ENCODE measurements around the gene CD99.

GRCh38 chrX:2756548-2756947, 65.5 kb downstream of the CD99 start:
- TF ChIP-seq CTCF (IDR thresholded peaks at IDR 0.05): no peak
- no peak for TF ChIP-seq POLR2A (IDR thresholded peaks at IDR 0.05)

Measured in body of pancreas (tissue), 4 donors.